SU-DHL-6 (cell line): Measurements from ENCODE around the gene AFF2.
"Not testable (repeated sequence)": the region's sequence is repeated elsewhere in the genome, so short reads cannot be mapped to it uniquely, and the experiment has no call there.

Experiments used
- EZH2phosphoT487 ChIP-seq: fragments of 200-600 bp; sonication (generic), shearing (Covaris generic); conservative IDR thresholded peaks from 2 replicates; pipeline ENCODE4 v1.6.1; 2018; ENCODE audit warnings: mild to moderate bottlenecking, antibody characterized with exemption, low read length, moderate library complexity, mixed read lengths
- TF ChIP-seq, protein P1 (sequence below): fragments of 200-600 bp; sonication (generic); IDR thresholded peaks from one replicate; pipeline ENCODE4 v1.5.1; 2017; ENCODE audit warnings: antibody characterized with exemption, mild to moderate bottlenecking, low read length, moderate library complexity; ENCODE audit not compliant: insufficient read depth, poor library complexity, severe bottlenecking

DNA sequence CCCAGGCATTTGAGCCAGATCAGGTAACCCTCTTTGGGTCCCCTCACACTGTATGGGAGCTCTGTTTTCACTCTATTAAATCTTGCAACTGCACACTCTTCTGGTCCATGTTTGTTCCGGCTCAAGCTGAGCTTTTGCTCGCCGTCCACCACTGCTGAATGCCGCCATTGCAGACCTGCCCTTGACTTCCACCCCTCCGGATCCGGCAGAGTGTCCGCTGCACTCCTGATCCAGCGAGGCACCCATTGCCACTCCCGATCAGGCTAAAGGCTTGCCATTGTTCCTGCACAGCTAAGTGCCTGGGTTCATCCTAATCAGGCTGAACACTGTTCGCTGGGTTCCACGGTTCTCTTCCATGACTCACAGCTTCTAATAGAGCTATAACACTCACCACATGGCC lies 406.2 kb downstream of the AFF2 start:
- TF ChIP-seq, protein P1, sequence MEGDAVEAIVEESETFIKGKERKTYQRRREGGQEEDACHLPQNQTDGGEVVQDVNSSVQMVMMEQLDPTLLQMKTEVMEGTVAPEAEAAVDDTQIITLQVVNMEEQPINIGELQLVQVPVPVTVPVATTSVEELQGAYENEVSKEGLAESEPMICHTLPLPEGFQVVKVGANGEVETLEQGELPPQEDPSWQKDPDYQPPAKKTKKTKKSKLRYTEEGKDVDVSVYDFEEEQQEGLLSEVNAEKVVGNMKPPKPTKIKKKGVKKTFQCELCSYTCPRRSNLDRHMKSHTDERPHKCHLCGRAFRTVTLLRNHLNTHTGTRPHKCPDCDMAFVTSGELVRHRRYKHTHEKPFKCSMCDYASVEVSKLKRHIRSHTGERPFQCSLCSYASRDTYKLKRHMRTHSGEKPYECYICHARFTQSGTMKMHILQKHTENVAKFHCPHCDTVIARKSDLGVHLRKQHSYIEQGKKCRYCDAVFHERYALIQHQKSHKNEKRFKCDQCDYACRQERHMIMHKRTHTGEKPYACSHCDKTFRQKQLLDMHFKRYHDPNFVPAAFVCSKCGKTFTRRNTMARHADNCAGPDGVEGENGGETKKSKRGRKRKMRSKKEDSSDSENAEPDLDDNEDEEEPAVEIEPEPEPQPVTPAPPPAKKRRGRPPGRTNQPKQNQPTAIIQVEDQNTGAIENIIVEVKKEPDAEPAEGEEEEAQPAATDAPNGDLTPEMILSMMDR = not testable (repeated sequence)
- not testable (repeated sequence) for TF ChIP-seq EZH2phosphoT487
